Measurements from ENCODE around the gene TEPSIN.

The TEPSIN gene

GRCh38 chr17:81188491-81188840, 50.4 kb downstream of the TEPSIN start:
- Histone ChIP-seq H3K4me3 (ENCODE audit: low read length) (no peak overlapping the region), H3K4me1 (ENCODE audit: low read length) (no peaks in the 10 kb centered on the region), H3K36me3 (replicated peaks; ENCODE audit: insufficient read depth, low read length) (no peaks in the 10 kb centered on the region), H3F3A (ENCODE audit: insufficient read depth, low read length) (no peaks in the 10 kb centered on the region), H4K20me1 (ENCODE audit: insufficient read depth, low read length) (no peaks in the 10 kb centered on the region), H3K9me3 (replicated peaks; ENCODE audit: insufficient read depth, low read length) (no peaks in the 10 kb centered on the region), H3K27me3 (replicated peaks; ENCODE audit: insufficient read depth, low read length) (peaks cover 22% of the 10 kb centered on the region), H3K27ac (ENCODE audit: low read length) (no peak overlapping the region), H3K79me2 (ENCODE audit: low read length) (no peaks in the 10 kb centered on the region), H3K9ac (ENCODE audit: low read length) (no peak overlapping the region), H2AFZ (ENCODE audit: low read length) (no peak overlapping the region), H3K9me2 (replicated peaks; ENCODE audit: insufficient read depth, low read length) (no peaks in the 10 kb centered on the region), H3K4me2 (ENCODE audit: low read depth, low read length) (no peak overlapping the region)
- no peak for DNase-seq
- no peak for TF ChIP-seq CTCF (IDR thresholded peaks at IDR 0.05; ENCODE audit: low read length)
- TF ChIP-seq EZH2phosphoT487 (IDR thresholded peaks at IDR 0.05; ENCODE audit: low read length), result no peak
- no peak for TF ChIP-seq EZH2 (optimal IDR thresholded peaks at IDR 0.05; ENCODE audit: low read depth, low read length)

GRCh38 chr17:81187586-81188490, 51.0 kb downstream of the TEPSIN start:
- H3K27ac ChIP-seq (ENCODE audit: low read length), result no peak overlapping the region
- no peaks in the 10 kb centered on the region for H3K9me3 ChIP-seq (replicated peaks; ENCODE audit: insufficient read depth, low read length)
- no peak overlapping the region for H3K4me3 ChIP-seq (ENCODE audit: low read length)
- H3K27me3 ChIP-seq (replicated peaks; ENCODE audit: insufficient read depth, low read length), result peaks cover 27% of the 10 kb centered on the region
- no peak overlapping the region for H2AFZ ChIP-seq (ENCODE audit: low read length)
- no peaks in the 10 kb centered on the region for H3K9me2 ChIP-seq (replicated peaks; ENCODE audit: insufficient read depth, low read length)
- H4K20me1 ChIP-seq (ENCODE audit: insufficient read depth, low read length), result no peaks in the 10 kb centered on the region
- no peaks in the 10 kb centered on the region for H3K36me3 ChIP-seq (replicated peaks; ENCODE audit: insufficient read depth, low read length)
- H3K79me2 ChIP-seq (ENCODE audit: low read length), result no peaks in the 10 kb centered on the region
- no peak for TF ChIP-seq CTCF (IDR thresholded peaks at IDR 0.05; ENCODE audit: low read length)
- H3K9ac ChIP-seq (ENCODE audit: low read length), result no peak overlapping the region
- H3K4me2 ChIP-seq (ENCODE audit: low read depth, low read length), result no peak overlapping the region
- H3F3A ChIP-seq (ENCODE audit: insufficient read depth, low read length), result no peaks in the 10 kb centered on the region
- no peaks in the 10 kb centered on the region for H3K4me1 ChIP-seq (ENCODE audit: low read length)
- no peak for DNase-seq

GRCh38 chr17:81187120-81187519, 51.7 kb downstream of the TEPSIN start:
- Histone ChIP-seq H3K9ac (ENCODE audit: low read length) (no peak overlapping the region), H4K20me1 (ENCODE audit: insufficient read depth, low read length) (no peaks in the 10 kb centered on the region), H3K9me2 (replicated peaks; ENCODE audit: insufficient read depth, low read length) (no peaks in the 10 kb centered on the region), H3K27me3 (replicated peaks; ENCODE audit: insufficient read depth, low read length) (peaks cover 34% of the 10 kb centered on the region), H3K4me3 (ENCODE audit: low read length) (no peak overlapping the region), H3K4me2 (ENCODE audit: low read depth, low read length) (no peak overlapping the region), H3K4me1 (ENCODE audit: low read length) (no peaks in the 10 kb centered on the region), H3K79me2 (ENCODE audit: low read length) (no peaks in the 10 kb centered on the region), H3K36me3 (replicated peaks; ENCODE audit: insufficient read depth, low read length) (no peaks in the 10 kb centered on the region), H3F3A (ENCODE audit: insufficient read depth, low read length) (no peaks in the 10 kb centered on the region), H3K27ac (ENCODE audit: low read length) (no peak overlapping the region), H2AFZ (ENCODE audit: low read length) (no peak overlapping the region), H3K9me3 (replicated peaks; ENCODE audit: insufficient read depth, low read length) (no peaks in the 10 kb centered on the region)
- DNase-seq, result no peak
- TF ChIP-seq EZH2phosphoT487 (IDR thresholded peaks at IDR 0.05; ENCODE audit: low read length), result no peak
- TF ChIP-seq CTCF (IDR thresholded peaks at IDR 0.05; ENCODE audit: low read length), result no peak
- no peak for TF ChIP-seq EZH2 (optimal IDR thresholded peaks at IDR 0.05; ENCODE audit: low read depth, low read length)
